Measurements from ENCODE around the gene NOTO. TPM values are rescaled to one million over a fixed set of nuclear protein-coding genes. Genes with fewer than 3 reads are reported as not detected.
A peak's percentile ranks its signal among the peaks of the same experiment; 100 is the strongest.

NOTO gene
- total and polyA plus RNA-seq, 10 of the 15 experiments (the other 5 are each of a cell fraction or from before 2014, with no cell fraction given): not detected

DNA sequence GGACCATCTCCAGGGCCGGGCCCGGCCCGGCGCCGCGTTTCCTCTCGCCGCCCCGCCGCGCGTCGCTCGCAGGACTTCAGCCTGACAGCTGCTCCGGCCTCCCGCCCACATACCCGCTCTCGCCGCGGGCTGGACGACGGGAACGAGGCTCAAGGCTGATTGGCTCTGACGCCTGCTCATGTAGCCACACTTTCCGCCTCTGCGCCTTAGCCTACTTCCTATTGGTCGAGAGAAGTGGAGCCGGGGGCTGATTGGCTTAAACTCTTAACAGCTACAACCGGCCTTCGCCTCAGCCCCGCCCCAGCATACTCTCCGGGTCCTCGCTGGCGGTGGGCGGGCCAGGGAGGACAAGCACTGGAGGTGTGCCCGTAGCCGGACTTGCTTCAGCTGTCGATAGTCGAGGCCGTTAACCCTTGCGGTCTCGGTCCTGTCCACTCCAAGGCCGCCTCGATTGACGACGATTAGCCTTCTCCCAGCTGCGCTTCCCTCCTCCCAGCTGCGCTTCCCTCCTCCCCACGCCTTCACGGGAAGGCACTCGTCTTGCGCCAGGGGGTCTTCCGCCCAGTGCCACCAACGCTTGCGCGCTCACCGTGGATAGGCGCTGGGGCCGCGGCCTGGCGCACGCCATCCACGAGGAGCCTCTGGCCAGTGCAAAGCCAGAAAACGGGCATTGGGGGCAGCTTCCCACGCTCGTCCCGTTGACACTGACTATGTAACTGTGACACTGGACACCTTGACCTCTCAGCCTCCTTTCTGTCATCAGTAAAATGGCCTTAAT is 31.0 kb downstream of the NOTO start, which contains the start of gene PRADC1 (continued):
- TF ChIP-seq, protein P1, sequence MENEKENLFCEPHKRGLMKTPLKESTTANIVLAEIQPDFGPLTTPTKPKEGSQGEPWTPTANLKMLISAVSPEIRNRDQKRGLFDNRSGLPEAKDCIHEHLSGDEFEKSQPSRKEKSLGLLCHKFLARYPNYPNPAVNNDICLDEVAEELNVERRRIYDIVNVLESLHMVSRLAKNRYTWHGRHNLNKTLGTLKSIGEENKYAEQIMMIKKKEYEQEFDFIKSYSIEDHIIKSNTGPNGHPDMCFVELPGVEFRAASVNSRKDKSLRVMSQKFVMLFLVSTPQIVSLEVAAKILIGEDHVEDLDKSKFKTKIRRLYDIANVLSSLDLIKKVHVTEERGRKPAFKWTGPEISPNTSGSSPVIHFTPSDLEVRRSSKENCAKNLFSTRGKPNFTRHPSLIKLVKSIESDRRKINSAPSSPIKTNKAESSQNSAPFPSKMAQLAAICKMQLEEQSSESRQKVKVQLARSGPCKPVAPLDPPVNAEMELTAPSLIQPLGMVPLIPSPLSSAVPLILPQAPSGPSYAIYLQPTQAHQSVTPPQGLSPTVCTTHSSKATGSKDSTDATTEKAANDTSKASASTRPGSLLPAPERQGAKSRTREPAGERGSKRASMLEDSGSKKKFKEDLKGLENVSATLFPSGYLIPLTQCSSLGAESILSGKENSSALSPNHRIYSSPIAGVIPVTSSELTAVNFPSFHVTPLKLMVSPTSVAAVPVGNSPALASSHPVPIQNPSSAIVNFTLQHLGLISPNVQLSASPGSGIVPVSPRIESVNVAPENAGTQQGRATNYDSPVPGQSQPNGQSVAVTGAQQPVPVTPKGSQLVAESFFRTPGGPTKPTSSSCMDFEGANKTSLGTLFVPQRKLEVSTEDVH (IDR thresholded peaks at IDR 0.05; ENCODE audit: low read depth, partially characterized antibody): no peak

DNA sequence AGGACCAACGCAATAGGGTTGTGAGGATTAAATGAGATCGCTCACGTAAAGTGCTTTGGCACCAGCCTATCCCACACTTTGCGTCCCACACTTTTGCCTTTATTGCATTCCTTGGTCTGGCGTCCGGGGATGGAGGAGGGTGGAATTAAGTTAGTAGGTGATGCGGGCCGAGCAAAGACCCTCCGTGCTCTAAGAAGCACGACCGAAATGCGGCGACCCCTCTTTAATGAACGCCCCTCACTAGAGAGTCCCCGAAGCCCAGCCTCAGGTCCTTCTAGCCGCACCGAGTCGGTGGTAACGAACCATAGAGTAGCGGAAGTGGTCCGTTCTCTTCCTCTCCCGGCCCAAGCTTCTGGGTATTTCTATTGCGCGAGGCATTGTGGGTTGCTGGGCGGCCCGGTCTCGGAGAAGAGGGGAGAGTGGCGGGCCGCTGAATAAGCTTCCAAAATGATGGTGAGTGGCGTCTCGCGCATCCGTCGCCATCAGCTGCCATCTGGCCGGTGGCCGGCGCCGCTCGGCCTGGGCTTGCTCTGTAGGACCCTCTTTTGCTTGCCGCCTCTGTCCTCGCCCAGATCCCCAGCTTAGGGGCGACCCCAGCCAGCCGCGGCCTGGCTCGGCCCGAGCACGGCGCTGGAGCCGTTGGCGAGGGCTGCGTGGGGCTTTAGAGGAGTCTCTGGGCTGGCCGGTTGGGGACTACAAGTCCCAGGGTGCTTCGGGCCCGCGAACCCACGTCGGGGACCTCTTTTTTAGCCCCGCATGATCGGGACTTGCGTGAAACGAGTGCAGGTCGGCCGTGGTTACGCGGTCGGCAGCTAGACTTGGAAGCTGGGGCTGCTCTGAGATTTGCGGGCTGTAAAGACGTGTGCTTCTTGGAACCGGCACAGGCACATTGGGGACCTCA is 31.8 kb downstream of the NOTO start, which contains the start of gene CCT7:
Gene CCT7, plus strand, starts transcription at position 377 of the 901 bp plus-strand sequence. Its CDS starts 71 bp downstream, at position 448.
- Histone ChIP-seq H3K4me1 (ENCODE audit: control insufficient read depth, insufficient read depth, low read length) (peaks cover 4% of the 10 kb centered on the region), H4K20me1 (ENCODE audit: control insufficient read depth, insufficient read depth) (0 out of 2 replicates have a peak, but pooled peaks cover 4% of the 10 kb centered on the region), H3K9me3 (replicated peaks; ENCODE audit: control insufficient read depth, insufficient read depth, low read length) (no peaks in the 10 kb centered on the region), H3K27me3 (replicated peaks in 1 of 2; ENCODE audit: control insufficient read depth in 2 of 2, insufficient read depth in 2 of 2, low read length in 1 of 2) (no peaks in the 10 kb centered on the region), H3K4me2 (ENCODE audit: control insufficient read depth, insufficient read depth) (peak within 1 kb of the TSS; percentile 99), H3K36me3 (ENCODE audit: control insufficient read depth in 2 of 2, insufficient read depth in 2 of 2, low read length in 1 of 2) (peaks cover 0 to 6% of the 10 kb centered on the region in 2 experiments; a peak in 1 of 4 replicates), H3K4me3 (peak within 1 kb of the TSS; percentile 78), H2AFZ (ENCODE audit: control insufficient read depth, low read depth, low read length) (peak within 1 kb of the TSS; percentile 100), H3K27ac (ENCODE audit: control insufficient read depth, insufficient read depth) (peak within 1 kb of the TSS; percentile 91), H3K79me2 (ENCODE audit: control insufficient read depth, insufficient read depth, low read length) (peaks cover 51% of the 10 kb centered on the region), H3K9ac (ENCODE audit: control insufficient read depth, insufficient read depth, low read length) (peak within 1 kb of the TSS; percentile 82)
- ChIA-PET RAD21 (ENCODE audit: unreplicated experiment) (interaction anchor here (1.4 to 3.2 kb wide), 5 partner anchors 10 to 55 kb away, joined by 4 to 22 read pairs (median 5); partner anchors contain the start of genes FBXO41 and SMYD5), CTCF (interaction anchor here (0.5 to 9.8 kb wide), 7 partner anchors 16 to 366 kb away, joined by 3 to 99 read pairs (median 8); partner anchors contain the start of genes EGR4, FBXO41 and SMYD5), SMC1A (ENCODE audit: uncharacterized antibody, unreplicated experiment) (interaction anchor here (0.7 to 2.4 kb wide), 6 partner anchors 10 to 56 kb away, joined by 3 to 10 read pairs (median 3); no protein-coding TSS in a partner anchor), POLR2A (interaction anchor here (0.6 to 3.4 kb wide), 8 partner anchors 17 to 59 kb away, joined by 3 to 14 read pairs (median 4); partner anchors contain the start of genes EGR4, FBXO41 and SMYD5)
- ATAC-seq (peak; percentile 82), DNase-seq (ENCODE audit: low read depth, low spot score) (peak; percentile 59), FAIRE-seq (peak; percentile 84)
- WGBS (ENCODE audit: insufficient coverage, insufficient replicate concordance, low lambda C conversion rate, missing lambda C conversion rate): 1% methylated on average over 68 of the region's 69 CpGs
- in situ Hi-C loops (cut with MboI) (no loop called here), intact Hi-C loops (cut with micrococcal nuclease; ENCODE audit: unreplicated experiment) (loop anchor here (1.0 to 5.0 kb wide), 3 partner anchors 20 to 153 kb away; partner anchors contain the start of genes ALMS1, FBXO41 and SMYD5)
- TSS peak; percentile 80 for BruUV-seq (replicated peaks)
- no peak for TF ChIP-seq SREBF1 (IDR thresholded peaks at IDR 0.05; ENCODE audit: low read length)
- TF ChIP-seq, protein P2, sequence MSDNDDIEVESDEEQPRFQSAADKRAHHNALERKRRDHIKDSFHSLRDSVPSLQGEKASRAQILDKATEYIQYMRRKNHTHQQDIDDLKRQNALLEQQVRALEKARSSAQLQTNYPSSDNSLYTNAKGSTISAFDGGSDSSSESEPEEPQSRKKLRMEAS (IDR thresholded peaks at IDR 0.05; ENCODE audit: low read depth, low read length): no peak; the same call in 1 of the 2 replicates
- TF ChIP-seq POLR2AphosphoS2 (IDR thresholded peaks at IDR 0.05; ENCODE audit: low read depth, low read length): peak; percentile 91
- no peak for TF ChIP-seq KDM1A (IDR thresholded peaks at IDR 0.05; ENCODE audit: borderline replicate concordance)
- TF ChIP-seq BHLHE40 (IDR thresholded peaks at IDR 0.05; ENCODE audit: borderline replicate concordance in 1 of 2, low read depth in 2 of 2, low read length in 1 of 2): 0 out of 4 replicates have a peak, but pooled peaks of 1 of the 2 experiments have one; percentile 3
- TF ChIP-seq, protein P3, sequence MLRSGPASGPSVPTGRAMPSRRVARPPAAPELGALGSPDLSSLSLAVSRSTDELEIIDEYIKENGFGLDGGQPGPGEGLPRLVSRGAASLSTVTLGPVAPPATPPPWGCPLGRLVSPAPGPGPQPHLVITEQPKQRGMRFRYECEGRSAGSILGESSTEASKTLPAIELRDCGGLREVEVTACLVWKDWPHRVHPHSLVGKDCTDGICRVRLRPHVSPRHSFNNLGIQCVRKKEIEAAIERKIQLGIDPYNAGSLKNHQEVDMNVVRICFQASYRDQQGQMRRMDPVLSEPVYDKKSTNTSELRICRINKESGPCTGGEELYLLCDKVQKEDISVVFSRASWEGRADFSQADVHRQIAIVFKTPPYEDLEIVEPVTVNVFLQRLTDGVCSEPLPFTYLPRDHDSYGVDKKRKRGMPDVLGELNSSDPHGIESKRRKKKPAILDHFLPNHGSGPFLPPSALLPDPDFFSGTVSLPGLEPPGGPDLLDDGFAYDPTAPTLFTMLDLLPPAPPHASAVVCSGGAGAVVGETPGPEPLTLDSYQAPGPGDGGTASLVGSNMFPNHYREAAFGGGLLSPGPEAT (IDR thresholded peaks at IDR 0.05; ENCODE audit: low read depth): peak; percentile 79
- TF ChIP-seq RFX5 (IDR thresholded peaks at IDR 0.05; ENCODE audit: low read depth, low read length): no peak
- TF ChIP-seq RAD21 (IDR thresholded peaks at IDR 0.05; ENCODE audit: insufficient read depth, low read depth, low read length): no peak
- TF ChIP-seq, protein P1 (IDR thresholded peaks at IDR 0.05; ENCODE audit: low read depth, partially characterized antibody): peak; percentile 44

Data from GM12878 (cell line).